H1 (cell line): ENCODE results near the gene EFCAB13. TPM values are rescaled to one million over a fixed set of nuclear protein-coding genes. Genes with fewer than 3 reads are reported as not detected.

Source experiments
- CTCF ChIA-PET: fragments of 300-600 bp; sonication (Branson Sonifier 250); formaldehyde crosslinking; loops from one replicate; lab custom pipeline; 2021; ENCODE audit not compliant: partially characterized antibody; lab: Charles Lee
- POLR2A ChIA-PET: fragments of 300-600 bp; sonication (Branson Sonifier 250); formaldehyde crosslinking; loops from one replicate; lab custom pipeline; 2021; ENCODE audit warnings: inconsistent platforms; ENCODE audit not compliant: partially characterized antibody; lab: Charles Lee
- DNase-seq, 2 experiments: peaks; one replicate each; pipeline versions ENCODE4 v3.0.0 to v3.0.0-alpha.2; 2010 to 2022; ENCODE audit warnings: low spot score in 2 of 2, low read depth in 1 of 2, mixed read lengths in 1 of 2
- FAIRE-seq: peaks from 2 replicates; lab custom pipeline; 2011; peaks lifted over from hg19 to GRCh38; lab: Jason Lieb, UNC
- H2AFZ ChIP-seq: 2 replicates; pipeline ENCODE4 v1.8.1; 2012; ENCODE audit warnings: low read length, inconsistent platforms
- H2AK5ac ChIP-seq: 2 replicates; pipeline ENCODE4 v1.6.1; 2013; ENCODE audit warnings: low read depth, low read length
- H2BK120ac ChIP-seq: replicated peaks from 2 replicates; pipeline ENCODE3; 2013; ENCODE audit warnings: low read depth, low read length, inconsistent platforms
- H2BK12ac ChIP-seq: 2 replicates; pipeline ENCODE4 v1.6.1; 2013; ENCODE audit warnings: low read depth, low read length
- H2BK15ac ChIP-seq: 2 replicates; pipeline ENCODE4 v1.6.1; 2013; ENCODE audit warnings: low read length
- H2BK20ac ChIP-seq: 2 replicates; pipeline ENCODE4 v1.6.1; 2013; ENCODE audit warnings: low read length
- H2BK5ac ChIP-seq: 2 replicates; pipeline ENCODE4 v1.6.1; 2013; ENCODE audit warnings: low read depth, low read length
- H3K14ac ChIP-seq: 2 replicates; pipeline ENCODE4 v1.6.1; 2013; ENCODE audit warnings: inconsistent platforms; ENCODE audit not compliant: insufficient read length
- H3K18ac ChIP-seq: 2 replicates; pipeline ENCODE4 v1.6.1; 2013; ENCODE audit warnings: low read length; ENCODE audit errors: extremely low read depth
- H3K23ac ChIP-seq: 2 replicates; pipeline ENCODE4 v1.6.1; 2013; ENCODE audit warnings: inconsistent platforms; ENCODE audit not compliant: insufficient read length
- H3K23me2 ChIP-seq: 2 replicates; pipeline ENCODE4 v1.6.1; 2013; ENCODE audit warnings: low read depth, low read length
- H3K27ac ChIP-seq: 2 replicates; pipeline ENCODE4 v1.6.1; 2011; ENCODE audit warnings: low read depth, low read length, inconsistent platforms
- H3K27me3 ChIP-seq, 4 experiments: replicated peaks in 1 of 4; 1 replicate in 1 of 4; 2 replicates in 3 of 4; pipeline versions ENCODE4 v1.6.1 to v1.8.1; 2011 to 2013; ENCODE audit warnings: low read length in 3 of 4, mild to moderate bottlenecking in 3 of 4, inconsistent platforms in 2 of 4, mixed read lengths in 2 of 4, moderate library complexity in 1 of 4; ENCODE audit not compliant: control insufficient read depth in 3 of 4, insufficient read depth in 3 of 4; ENCODE audit errors: extremely low read depth in 1 of 4
- H3K36me3 ChIP-seq, 4 experiments: 2 replicates each; pipeline versions ENCODE4 v1.6.1 to v1.8.1; 2011 to 2013; ENCODE audit warnings: mild to moderate bottlenecking in 4 of 4, low read length in 3 of 4, moderate library complexity in 2 of 4, control low read depth in 1 of 4, inconsistent platforms in 1 of 4; ENCODE audit not compliant: insufficient read depth in 4 of 4, control insufficient read depth in 2 of 4
- H3K4ac ChIP-seq: replicated peaks from 2 replicates; pipeline ENCODE3; 2013; ENCODE audit warnings: low read length, low read depth, mixed read lengths, inconsistent platforms; ENCODE audit not compliant: insufficient read length
- H3K4me1 ChIP-seq, 4 experiments: replicated peaks in 1 of 4; 1 replicate in 1 of 4; 2 replicates in 3 of 4; pipeline versions ENCODE4 v1.6.1 to v1.8.1; 2011 to 2013; ENCODE audit warnings: low read length in 3 of 4, inconsistent platforms in 2 of 4, mixed read lengths in 1 of 4; ENCODE audit not compliant: insufficient read depth in 4 of 4, control insufficient read depth in 3 of 4
- H3K4me2 ChIP-seq, 2 experiments: 2 replicates each; pipeline versions ENCODE4 v1.6.1 to v1.8.1; 2011 to 2013; ENCODE audit warnings: low read depth in 2 of 2, low read length in 2 of 2, control low read depth in 1 of 2, inconsistent platforms in 1 of 2, mild to moderate bottlenecking in 1 of 2; ENCODE audit not compliant: insufficient read depth in 1 of 2
- H3K4me3 ChIP-seq, 4 experiments: fragments of 200-600, 300-600 bp in 1 of 4; sonication (generic), shearing (Covaris generic), sonication (Bioruptor Twin) in 1 of 4; 2 replicates each; pipeline versions ENCODE4 v1.5.1 to v1.8.1; 2011 to 2016; ENCODE audit warnings: low read length in 4 of 4, low read depth in 3 of 4, control low read depth in 2 of 4, inconsistent platforms in 2 of 4, mild to moderate bottlenecking in 2 of 4, mixed read lengths in 1 of 4, moderate library complexity in 1 of 4; ENCODE audit not compliant: insufficient read depth in 2 of 4; ENCODE audit errors: extremely low read depth in 1 of 4
- H3K56ac ChIP-seq: replicated peaks from 2 replicates; pipeline ENCODE3; 2013; ENCODE audit warnings: low read depth, mild to moderate bottlenecking, mixed read lengths, low read length, inconsistent platforms; ENCODE audit not compliant: insufficient read length
- H3K79me1 ChIP-seq: 2 replicates; pipeline ENCODE4 v1.6.1; 2013; ENCODE audit warnings: low read depth, low read length, control low read depth
- H3K79me2 ChIP-seq, 2 experiments: 2 replicates each; pipeline versions ENCODE4 v1.6.1 to v1.8.1; 2012 to 2013; ENCODE audit warnings: low read length in 2 of 2, mild to moderate bottlenecking in 2 of 2, inconsistent platforms in 1 of 2; ENCODE audit not compliant: insufficient read depth in 2 of 2, control insufficient read depth in 1 of 2
- H3K9ac ChIP-seq, 4 experiments: replicated peaks in 1 of 4; 1 replicate in 1 of 4; 2 replicates in 3 of 4; pipeline versions ENCODE4 v1.6.1 to v1.8.1; 2011 to 2013; ENCODE audit warnings: low read depth in 3 of 4, low read length in 3 of 4, control low read depth in 2 of 4, mild to moderate bottlenecking in 2 of 4, moderate library complexity in 2 of 4, inconsistent platforms in 1 of 4; ENCODE audit errors: extremely low read depth in 1 of 4
- H3K9me3 ChIP-seq, 2 experiments: 2 replicates each; pipeline versions ENCODE4 v1.6.1 to v1.8.1; 2012 to 2013; ENCODE audit warnings: mild to moderate bottlenecking in 2 of 2, moderate library complexity in 2 of 2, control low read depth in 1 of 2, inconsistent platforms in 1 of 2, low read depth in 1 of 2, low read length in 1 of 2, mixed read lengths in 1 of 2; ENCODE audit not compliant: insufficient read depth in 2 of 2
- H4K20me1 ChIP-seq, 2 experiments: replicated peaks in 1 of 2; 2 replicates each; pipeline versions ENCODE3 to v1.8.1; 2011 to 2013; ENCODE audit warnings: inconsistent platforms in 2 of 2, low read length in 2 of 2, mild to moderate bottlenecking in 1 of 2; ENCODE audit not compliant: insufficient read depth in 2 of 2, control insufficient read depth in 1 of 2
- H4K5ac ChIP-seq: 2 replicates; pipeline ENCODE4 v1.6.1; 2013; ENCODE audit warnings: low read length, low read depth, mixed read lengths, inconsistent platforms; ENCODE audit not compliant: insufficient read length
- H4K8ac ChIP-seq: 2 replicates; pipeline ENCODE4 v1.8.0; 2013; ENCODE audit warnings: mild to moderate bottlenecking, moderate library complexity, low read length, inconsistent platforms; ENCODE audit not compliant: insufficient read depth; ENCODE audit errors: extremely low read depth
- H4K91ac ChIP-seq: replicated peaks from 2 replicates; pipeline ENCODE3; 2013; ENCODE audit warnings: low read length, mixed read lengths, inconsistent platforms; ENCODE audit not compliant: insufficient read length
- BRCA1 ChIP-seq: IDR thresholded peaks from 2 replicates; pipeline ENCODE4 v1.6.1; 2012; ENCODE audit warnings: low read depth, low read length, improper control_type of control experiment
- CBX8 ChIP-seq: fragments of 300-800, 300-1000 bp; sonication (generic); IDR thresholded peaks from 2 replicates; pipeline ENCODE4 v1.7.1; 2016; ENCODE audit warnings: low read depth, low read length, borderline replicate concordance
- HDAC2 ChIP-seq, 2 experiments: fragments of 300-600 bp in 1 of 2; sonication (generic) in 1 of 2; IDR thresholded peaks; 2 replicates each; pipeline ENCODE4 v1.6.1; 2011 to 2012; ENCODE audit warnings: low read depth in 2 of 2, low read length in 2 of 2, mild to moderate bottlenecking in 2 of 2, moderate library complexity in 2 of 2, borderline replicate concordance in 1 of 2, inconsistent platforms in 1 of 2
- KDM4A ChIP-seq: IDR thresholded peaks from one replicate; pipeline ENCODE4 v1.7.1; 2012; ENCODE audit warnings: low read depth, mild to moderate bottlenecking, moderate library complexity, low read length, inconsistent platforms; ENCODE audit not compliant: severe bottlenecking
- NANOG ChIP-seq: IDR thresholded peaks from 2 replicates; pipeline ENCODE4 v1.6.1; 2011; ENCODE audit warnings: low read length, low read depth, mild to moderate bottlenecking, inconsistent platforms; ENCODE audit not compliant: insufficient read depth, poor library complexity, severe bottlenecking
- NRF1 ChIP-seq: IDR thresholded peaks from 2 replicates; pipeline ENCODE4 v1.6.1; 2011; ENCODE audit warnings: mild to moderate bottlenecking, low read depth, low read length, improper control_type of control experiment
- SIRT6 ChIP-seq: IDR thresholded peaks from one replicate; pipeline ENCODE4 v1.7.1; 2012; ENCODE audit warnings: low read length, inconsistent platforms
- SP4 ChIP-seq: IDR thresholded peaks from 2 replicates; pipeline ENCODE4 v1.6.1; 2012; ENCODE audit warnings: low read length, inconsistent platforms
- YY1 ChIP-seq: IDR thresholded peaks from 2 replicates; pipeline ENCODE4 v1.6.1; 2011; ENCODE audit warnings: low read depth, mild to moderate bottlenecking, low read length
- WGBS, 2 experiments: shearing (Covaris generic) in 1 of 2; methylation state at CpG; one replicate each; pipeline versions ENCODE4 v1.1.6 to v1.1.7; 2013 to 2015; ENCODE audit warnings: low lambda C conversion rate in 2 of 2, mixed read lengths in 2 of 2, inconsistent platforms in 1 of 2, low coverage in 1 of 2, missing lambda C conversion rate in 1 of 2; ENCODE audit not compliant: insufficient replicate concordance in 2 of 2, insufficient coverage in 1 of 2, insufficient read length in 1 of 2; ENCODE audit errors: extremely low coverage in 1 of 2, missing lambda C conversion rate in 1 of 2; 5-methylcytosine and 5-hydroxymethylcytosine counted together
- polyA plus RNA-seq, 7 experiments: library from polyadenylated mRNA; depleted of rRNA in 3 of 7; stranded (reverse) in 5 of 7; unstranded in 2 of 7; fragments of >200 nt in 5 of 7; fragments of 200-250 nt in 2 of 7; gene quantifications; 1 replicate in 5 of 7; 2 replicates in 1 of 7; 4 replicates in 1 of 7; pipeline versions ENCODE4 v1.2.1 to v1.2.3, GENCODE V29; 2011 to 2013; ENCODE audit warnings: missing spikeins in 2 of 7, mixed read lengths in 2 of 7
- total RNA-seq: library from RNA; stranded (reverse); fragmentation: NEBNext Ultra II Directional; extraction: Animal tissue kit (Norgen Biotek cat#: 25700); gene quantifications from 2 replicates; pipeline ENCODE4 v1.2.1, GENCODE V29; 2021

Gene EFCAB13
- total and polyA plus RNA-seq, 2 of the 8 experiments (the other 6 are each of a cell fraction or from before 2014, with no cell fraction given): 0.12 to 2.0 TPM

- FAIRE-seq (no peak), DNase-seq (no peak)
- Histone ChIP-seq H3K9ac (no peak overlapping the region), H3K4me2 (no peak overlapping the region), H3K4me1 (no peaks in the 10 kb centered on the region; a peak in 1 of 7 replicates), H3K23me2 (no peaks in the 10 kb centered on the region), H3K27ac (no peak overlapping the region), H4K5ac (no peak overlapping the region), H3K14ac (no peak overlapping the region), H3K4me3 (no peak overlapping the region), H3K36me3 (no peaks in the 10 kb centered on the region), H2BK20ac (no peak overlapping the region), H2BK120ac (no peak overlapping the region), H2BK12ac (no peak overlapping the region), H3K27me3 (peaks cover 0 to 2% (median 0%) of the 10 kb centered on the region in 4 experiments; a peak in 1 of 7 replicates), H2BK15ac (no peak overlapping the region), H3K18ac (no peak overlapping the region), H3K23ac (no peak overlapping the region), H3K4ac (no peak overlapping the region), H2AK5ac (no peak overlapping the region), H2BK5ac (no peak overlapping the region), H2AFZ (no peak overlapping the region), H3K79me2 (no peaks in the 10 kb centered on the region), H3K9me3 (no peaks in the 10 kb centered on the region), H3K79me1 (0 out of 2 replicates have a peak, but pooled peaks cover 2% of the 10 kb centered on the region), H4K20me1 (no peaks in the 10 kb centered on the region), H4K8ac (no peak overlapping the region; the same call in 1 of the 2 replicates), H4K91ac (no peak overlapping the region), H3K56ac (no peak overlapping the region)
- ChIA-PET POLR2A (interaction anchor here (1.3 kb wide), 1 partner anchor 13 kb away, joined by 3 read pairs; no protein-coding TSS in a partner anchor), CTCF (interaction anchor here (0.9 to 1.7 kb wide), 3 partner anchors 11 to 55 kb away, joined by 3 to 6 read pairs (median 4); no protein-coding TSS in a partner anchor)
- no peak for TF ChIP-seq CBX8
- no peak for TF ChIP-seq BRCA1
- no peak for TF ChIP-seq SIRT6
- TF ChIP-seq SP4: no peak
- no peak for TF ChIP-seq YY1
- TF ChIP-seq NRF1: no peak
- TF ChIP-seq NANOG: no peak
- no peak for TF ChIP-seq KDM4A
- TF ChIP-seq HDAC2 (IDR thresholded peaks at IDR 0.05; ENCODE audit: borderline replicate concordance in 1 of 2, low read depth in 2 of 2, low read length in 2 of 2): no peak
- WGBS, 2 experiments: 75% methylated on average over 1 of the region's 1 CpG; no CpG with 5 or more reads in 1 of the 2 experiments
Observed at GRCh38 chr17:47289302-47289701, 34.5 kb upstream of the EFCAB13 start.
